IMR-90 (cell line): ENCODE results near the gene NDUFS2. TPM values are rescaled to one million over a fixed set of nuclear protein-coding genes. Genes with fewer than 3 reads are reported as not detected.

Experiments used
- ATAC-seq: fragments of 200-7000 bp; cut with Tn5 transposase; 2 replicates; pipeline ENCODE4 v1.9.1; 2020; ENCODE audit warnings: low read depth, mild to moderate bottlenecking, moderate library complexity
- BruUV-seq: library from RNA; stranded (reverse); fragments of 400-500 nt; replicated peaks from 2 replicates; lab custom pipeline; 2021; lab: Mats Ljungman, UMichigan
- CTCF ChIA-PET: fragments of 300-600 bp; formaldehyde crosslinking; extraction: SDS; loops from one replicate; lab custom pipeline; 2021; ENCODE audit warnings: antibody characterized with exemption; lab: Yijun Ruan, JAX
- POLR2A ChIA-PET: fragments of 300-600 bp; sonication (Branson Sonifier 250); formaldehyde crosslinking; loops from one replicate; lab custom pipeline; 2022; ENCODE audit warnings: antibody characterized with exemption; ENCODE audit not compliant: unreplicated experiment; lab: Charles Lee
- DNase-seq: peaks from one replicate; pipeline ENCODE4 v3.0.0; 2013
- H2AFZ ChIP-seq: replicated peaks from 2 replicates; pipeline ENCODE3; 2013; ENCODE audit warnings: low read length, mild to moderate bottlenecking; ENCODE audit not compliant: poor library complexity
- H2AK5ac ChIP-seq: 2 replicates; pipeline ENCODE4 v1.6.1; 2013; ENCODE audit warnings: low read depth, low read length, inconsistent platforms
- H2AK9ac ChIP-seq: replicated peaks from 2 replicates; pipeline ENCODE3; 2013; ENCODE audit warnings: mild to moderate bottlenecking, low read depth, low read length, moderate library complexity; ENCODE audit not compliant: poor library complexity
- H2BK120ac ChIP-seq: 2 replicates; pipeline ENCODE4 v1.6.1; 2013; ENCODE audit warnings: low read depth, low read length, inconsistent platforms
- H2BK15ac ChIP-seq: 3 replicates; pipeline ENCODE4 v1.6.1; 2013; ENCODE audit warnings: low read depth, low read length, inconsistent platforms
- H2BK20ac ChIP-seq: 2 replicates; pipeline ENCODE4 v1.6.1; 2013; ENCODE audit warnings: low read depth, mild to moderate bottlenecking, inconsistent platforms, low read length, moderate library complexity
- H2BK5ac ChIP-seq: 2 replicates; pipeline ENCODE4 v1.6.1; 2013; ENCODE audit warnings: mild to moderate bottlenecking, low read depth, low read length, inconsistent platforms; ENCODE audit not compliant: poor library complexity, severe bottlenecking
- H3K14ac ChIP-seq: replicated peaks from 2 replicates; pipeline ENCODE4 v1.6.1; 2013; ENCODE audit warnings: low read depth, low read length, inconsistent platforms
- H3K18ac ChIP-seq: 2 replicates; pipeline ENCODE4 v1.6.1; 2013; ENCODE audit warnings: low read depth, low read length, control low read depth
- H3K23ac ChIP-seq: 2 replicates; pipeline ENCODE4 v1.6.1; 2013; ENCODE audit warnings: low read depth, low read length, inconsistent platforms
- H3K27ac ChIP-seq: 2 replicates; pipeline ENCODE4 v1.5.1; 2013; ENCODE audit warnings: mild to moderate bottlenecking, control low read depth, low read length; ENCODE audit not compliant: insufficient read depth
- H3K27me3 ChIP-seq: 2 replicates; pipeline ENCODE4 v1.6.1; 2013; ENCODE audit warnings: low read length; ENCODE audit not compliant: control insufficient read depth, insufficient read depth
- H3K36me3 ChIP-seq: 2 replicates; pipeline ENCODE4 v1.6.1; 2013; ENCODE audit warnings: low read length, mixed read lengths; ENCODE audit not compliant: control insufficient read depth, insufficient read depth
- H3K4ac ChIP-seq: 2 replicates; pipeline ENCODE4 v1.6.1; 2013; ENCODE audit warnings: low read depth, low read length, inconsistent platforms
- H3K4me1 ChIP-seq: 2 replicates; pipeline ENCODE4 v1.6.1; 2013; ENCODE audit warnings: low read length, mixed read lengths; ENCODE audit not compliant: control insufficient read depth, insufficient read depth
- H3K4me2 ChIP-seq: 2 replicates; pipeline ENCODE4 v1.6.1; 2013; ENCODE audit warnings: low read depth, mild to moderate bottlenecking, control low read depth, low read length, moderate library complexity
- H3K4me3 ChIP-seq: 2 replicates; pipeline ENCODE4 v1.5.1; 2013; ENCODE audit warnings: low read depth, mild to moderate bottlenecking, control low read depth, low read length, moderate library complexity; ENCODE audit not compliant: insufficient read depth
- H3K56ac ChIP-seq: 2 replicates; pipeline ENCODE4 v1.6.1; 2013; ENCODE audit warnings: low read length, inconsistent platforms; ENCODE audit not compliant: insufficient read depth; ENCODE audit errors: extremely low read depth
- H3K79me1 ChIP-seq, 2 experiments: 2 replicates each; pipeline ENCODE4 v1.6.1; 2013; ENCODE audit warnings: low read length in 2 of 2, inconsistent platforms in 1 of 2, low read depth in 1 of 2
- H3K9ac ChIP-seq: 2 replicates; pipeline ENCODE4 v1.6.1; 2013; ENCODE audit warnings: low read depth, low read length, control low read depth
- H3K9me1 ChIP-seq: 2 replicates; pipeline ENCODE4 v1.6.1; 2013; ENCODE audit warnings: low read length, inconsistent platforms; ENCODE audit not compliant: insufficient read depth
- H3K9me3 ChIP-seq: 2 replicates; pipeline ENCODE4 v1.6.1; 2013; ENCODE audit warnings: low read length; ENCODE audit not compliant: control insufficient read depth, insufficient read depth
- H4K20me1 ChIP-seq: 2 replicates; pipeline ENCODE4 v1.6.1; 2013; ENCODE audit warnings: low read length, inconsistent platforms; ENCODE audit not compliant: insufficient read depth
- H4K5ac ChIP-seq: 2 replicates; pipeline ENCODE4 v1.6.1; 2013; ENCODE audit warnings: mild to moderate bottlenecking, low read depth, low read length, control low read depth
- H4K8ac ChIP-seq, 2 experiments: 2 replicates each; pipeline ENCODE4 v1.6.1; 2013; ENCODE audit warnings: low read depth in 2 of 2, low read length in 2 of 2, control low read depth in 1 of 2, inconsistent platforms in 1 of 2
- H4K91ac ChIP-seq: 2 replicates; pipeline ENCODE4 v1.6.1; 2013; ENCODE audit warnings: low read depth, low read length, inconsistent platforms; ENCODE audit not compliant: insufficient read depth
- BHLHE40 ChIP-seq: fragments of 150-350 bp; IDR thresholded peaks from 2 replicates; pipeline ENCODE4 v1.6.1; 2016; ENCODE audit warnings: mild to moderate bottlenecking, low read depth, low read length
- CEBPB ChIP-seq: IDR thresholded peaks from 2 replicates; pipeline ENCODE4 v1.6.1; 2012; ENCODE audit warnings: low read depth, low read length, improper control_type of control experiment
- CHD1 ChIP-seq: IDR thresholded peaks from 2 replicates; pipeline ENCODE4 v1.6.1; 2012; ENCODE audit warnings: low read depth, low read length, improper control_type of control experiment
- FOS ChIP-seq: fragments of 150-350 bp; IDR thresholded peaks from 2 replicates; pipeline ENCODE4 v1.6.1; 2016; ENCODE audit warnings: low read depth, low read length
- MAFK ChIP-seq: IDR thresholded peaks from 2 replicates; pipeline ENCODE4 v1.6.1; 2012; ENCODE audit warnings: low read depth, low read length, improper control_type of control experiment
- MAZ ChIP-seq: IDR thresholded peaks from 2 replicates; pipeline ENCODE4 v1.6.1; 2012; ENCODE audit warnings: low read depth, mild to moderate bottlenecking, low read length, improper control_type of control experiment, moderate library complexity, borderline replicate concordance
- MXI1 ChIP-seq: IDR thresholded peaks from 2 replicates; pipeline ENCODE4 v1.6.1; 2012; ENCODE audit warnings: low read depth, mild to moderate bottlenecking, low read length, moderate library complexity, borderline replicate concordance
- NFE2L2 ChIP-seq: fragments of 150-350 bp; IDR thresholded peaks from 2 replicates; pipeline ENCODE4 v1.6.1; 2016; ENCODE audit warnings: low read depth, mild to moderate bottlenecking, low read length
- POLR2A ChIP-seq: IDR thresholded peaks from 2 replicates; pipeline ENCODE4 v1.6.1; 2012; ENCODE audit warnings: mild to moderate bottlenecking, low read depth, low read length
- RAD21 ChIP-seq: IDR thresholded peaks from 2 replicates; pipeline ENCODE4 v1.6.1; 2012; ENCODE audit warnings: low read length, improper control_type of control experiment
- RCOR1 ChIP-seq: IDR thresholded peaks from 2 replicates; pipeline ENCODE4 v1.6.1; 2012; ENCODE audit warnings: mild to moderate bottlenecking, low read length, improper control_type of control experiment; ENCODE audit not compliant: insufficient replicate concordance
- RFX5 ChIP-seq: IDR thresholded peaks from 2 replicates; pipeline ENCODE4 v1.8.0; 2012; ENCODE audit warnings: low read depth, mild to moderate bottlenecking, low read length, moderate library complexity
- SMC3 ChIP-seq: fragments of 150-350 bp; IDR thresholded peaks from 2 replicates; pipeline ENCODE4 v1.6.1; 2016; ENCODE audit warnings: low read depth, mild to moderate bottlenecking, antibody characterized with exemption, low read length, moderate library complexity
- USF2 ChIP-seq: fragments of 150-350 bp; IDR thresholded peaks from 2 replicates; pipeline ENCODE4 v1.6.1; 2017; ENCODE audit warnings: mild to moderate bottlenecking, antibody characterized with exemption, low read length, low read depth
- WGBS, 2 experiments: methylation state at CpG; one replicate each; pipeline versions ENCODE4 v1.1.5 to v1.1.7; 2013; ENCODE audit warnings: missing lambda C conversion rate in 2 of 2; ENCODE audit not compliant: insufficient read length in 1 of 2; ENCODE audit errors: extremely low coverage in 2 of 2; 5-methylcytosine and 5-hydroxymethylcytosine counted together
- dilution Hi-C: fragments of 300-500 bp; cut with HindIII; formaldehyde crosslinking; loops from one replicate; pipeline ENCODE4 v1.14.3; 2018; ENCODE audit warnings: low sequenced_read_pairs; ENCODE audit not compliant: unreplicated experiment
- in situ Hi-C: fragments of 300-500 bp; cut with MboI; formaldehyde crosslinking; loops from 3 replicates; pipeline ENCODE4 v1.14.3; 2019; ENCODE audit warnings: low sequenced_read_pairs, inconsistent platforms, mixed read lengths
- intact Hi-C: fragments of 100-400 bp; cut with micrococcal nuclease; formaldehyde crosslinking; loops from 2 replicates; pipeline ENCODE4 v1.10.0; 2022
- polyA plus RNA-seq, 3 experiments: library from polyadenylated mRNA; depleted of rRNA; stranded (reverse); fragments of >200 nt; gene quantifications; 2 replicates each; pipeline ENCODE4 v1.2.3, GENCODE V29; 2012; ENCODE audit warnings: low replicate concordance in 1 of 3
- total RNA-seq: library from RNA; depleted of rRNA; stranded (reverse); fragments of >200 nt; gene quantifications from 2 replicates; pipeline ENCODE4 v1.2.3, GENCODE V29; 2012
- TF ChIP-seq, protein P1 (sequence below): fragments of 150-350 bp; IDR thresholded peaks from 2 replicates; pipeline ENCODE4 v1.6.1; 2016; ENCODE audit warnings: low read depth, mild to moderate bottlenecking, low read length, moderate library complexity, borderline replicate concordance
- TF ChIP-seq, protein P2 (sequence below): conservative IDR thresholded peaks from 2 replicates; pipeline ENCODE4 v1.5.1; 2012; ENCODE audit warnings: mild to moderate bottlenecking, low read depth, low read length, improper control_type of control experiment

The NDUFS2 gene
- total and polyA plus RNA-seq, 2 of the 4 experiments (the other 2 are of a cell fraction): 85.5 to 101 TPM

DNA sequence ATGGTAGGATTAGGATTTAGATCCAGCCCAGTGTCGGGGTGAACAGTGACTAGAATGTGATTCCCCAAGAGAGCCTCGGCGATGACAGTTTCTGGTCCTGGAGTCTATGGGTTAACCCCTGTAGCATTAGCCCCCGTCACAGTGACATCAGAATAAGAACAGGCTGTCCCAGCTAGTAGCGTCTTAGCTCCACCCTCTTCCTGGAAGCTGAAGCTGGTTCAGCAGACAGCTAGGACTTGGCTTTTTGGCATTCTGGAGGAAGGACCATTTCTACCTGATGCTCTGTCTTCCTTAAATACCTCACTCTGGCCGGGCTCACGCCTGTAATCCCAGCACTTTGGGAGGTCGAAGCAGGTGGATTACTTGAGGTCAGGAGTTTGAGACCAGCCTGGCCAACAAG lies 5.0 kb downstream of the NDUFS2 start:
- ChIA-PET POLR2A (no interaction called here), CTCF (interaction anchor here (1.1 kb wide), 1 partner anchor 175 kb away, joined by 3 read pairs; no protein-coding TSS in a partner anchor)
- in situ Hi-C loops (no loop called here), intact Hi-C loops (no loop called here), dilution Hi-C loops (no loop called here)
- peaks cover 11% of the 10 kb centered on the region for H3K4me1 ChIP-seq
- no TSS peak for BruUV-seq
- H3K56ac ChIP-seq: no peak overlapping the region; the same call in 1 of the 2 replicates
- H4K5ac ChIP-seq: no peak overlapping the region
- H2BK15ac ChIP-seq: no peak overlapping the region
- peak overlapping the region; percentile 1; the same call in 1 of the 2 replicates for H2AK5ac ChIP-seq
- no peak overlapping the region; a peak in 1 of 4 replicates for H4K8ac ChIP-seq
- H3K23ac ChIP-seq: no peak overlapping the region
- DNase-seq (peak; percentile 72), ATAC-seq (peak; percentile 63)
- H2AK9ac ChIP-seq: no peak overlapping the region
- no peak overlapping the region for H2AFZ ChIP-seq
- peaks cover 28 to 54% of the 10 kb centered on the region in 2 experiments for H3K79me1 ChIP-seq
- peak overlapping the region; percentile 43; the same call in 1 of the 2 replicates for H3K9ac ChIP-seq
- peaks cover 11% of the 10 kb centered on the region for H3K9me1 ChIP-seq
- H2BK5ac ChIP-seq: peak overlapping the region; percentile 10
- H2BK120ac ChIP-seq: peak overlapping the region; percentile 0; the same call in 1 of the 2 replicates
- no peak overlapping the region for H3K18ac ChIP-seq
- no peaks in the 10 kb centered on the region for H3K9me3 ChIP-seq
- 0 out of 2 replicates have a peak overlapping the region, but pooled peaks have one; percentile 1 for H3K4ac ChIP-seq
- 70% methylated on average over 2 of the region's 8 CpGs; no CpG with 5 or more reads in 1 of the 2 experiments for WGBS, 2 experiments
- peak overlapping the region; percentile 62 for H3K4me2 ChIP-seq
- H2BK20ac ChIP-seq: no peak overlapping the region
- peaks cover 12% of the 10 kb centered on the region for H4K20me1 ChIP-seq
- H3K27me3 ChIP-seq: no peaks in the 10 kb centered on the region
- H4K91ac ChIP-seq: no peak overlapping the region
- TF ChIP-seq CHD1 (no peak), FOS (no peak), USF2 (no peak), RAD21 (no peak), RCOR1 (no peak), CEBPB (no peak), MAZ (no peak), BHLHE40 (no peak), SMC3 (no peak), NFE2L2 (no peak), RFX5 (no peak), POLR2A (no peak), MXI1 (no peak), MAFK (no peak)
- TF ChIP-seq, protein P1, sequence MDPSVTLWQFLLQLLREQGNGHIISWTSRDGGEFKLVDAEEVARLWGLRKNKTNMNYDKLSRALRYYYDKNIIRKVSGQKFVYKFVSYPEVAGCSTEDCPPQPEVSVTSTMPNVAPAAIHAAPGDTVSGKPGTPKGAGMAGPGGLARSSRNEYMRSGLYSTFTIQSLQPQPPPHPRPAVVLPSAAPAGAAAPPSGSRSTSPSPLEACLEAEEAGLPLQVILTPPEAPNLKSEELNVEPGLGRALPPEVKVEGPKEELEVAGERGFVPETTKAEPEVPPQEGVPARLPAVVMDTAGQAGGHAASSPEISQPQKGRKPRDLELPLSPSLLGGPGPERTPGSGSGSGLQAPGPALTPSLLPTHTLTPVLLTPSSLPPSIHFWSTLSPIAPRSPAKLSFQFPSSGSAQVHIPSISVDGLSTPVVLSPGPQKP: no peak
- TF ChIP-seq, protein P2, sequence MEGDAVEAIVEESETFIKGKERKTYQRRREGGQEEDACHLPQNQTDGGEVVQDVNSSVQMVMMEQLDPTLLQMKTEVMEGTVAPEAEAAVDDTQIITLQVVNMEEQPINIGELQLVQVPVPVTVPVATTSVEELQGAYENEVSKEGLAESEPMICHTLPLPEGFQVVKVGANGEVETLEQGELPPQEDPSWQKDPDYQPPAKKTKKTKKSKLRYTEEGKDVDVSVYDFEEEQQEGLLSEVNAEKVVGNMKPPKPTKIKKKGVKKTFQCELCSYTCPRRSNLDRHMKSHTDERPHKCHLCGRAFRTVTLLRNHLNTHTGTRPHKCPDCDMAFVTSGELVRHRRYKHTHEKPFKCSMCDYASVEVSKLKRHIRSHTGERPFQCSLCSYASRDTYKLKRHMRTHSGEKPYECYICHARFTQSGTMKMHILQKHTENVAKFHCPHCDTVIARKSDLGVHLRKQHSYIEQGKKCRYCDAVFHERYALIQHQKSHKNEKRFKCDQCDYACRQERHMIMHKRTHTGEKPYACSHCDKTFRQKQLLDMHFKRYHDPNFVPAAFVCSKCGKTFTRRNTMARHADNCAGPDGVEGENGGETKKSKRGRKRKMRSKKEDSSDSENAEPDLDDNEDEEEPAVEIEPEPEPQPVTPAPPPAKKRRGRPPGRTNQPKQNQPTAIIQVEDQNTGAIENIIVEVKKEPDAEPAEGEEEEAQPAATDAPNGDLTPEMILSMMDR: no peak
- H3K4me3 ChIP-seq: no peak overlapping the region
- no peak overlapping the region for H3K14ac ChIP-seq
- peak overlapping the region; percentile 64; the same call in 1 of the 2 replicates for H3K27ac ChIP-seq
- peaks cover 34% of the 10 kb centered on the region for H3K36me3 ChIP-seq
